ENCODE measurements around the gene NOS3.
A peak's percentile ranks its signal among the peaks of the same experiment; 100 is the strongest.

NOS3 gene

GRCh38 chr7:151001546-151001945 lies 10.7 kb downstream of the NOS3 start:
- no peaks in the 10 kb centered on the region for H3K36me3 ChIP-seq (ENCODE audit: control insufficient read depth in 1 of 2, insufficient read depth in 2 of 2, low read length in 2 of 2)
- no peaks in the 10 kb centered on the region for H3K9me3 ChIP-seq (ENCODE audit: control insufficient read depth in 1 of 2, low read length in 2 of 2)

DNA sequence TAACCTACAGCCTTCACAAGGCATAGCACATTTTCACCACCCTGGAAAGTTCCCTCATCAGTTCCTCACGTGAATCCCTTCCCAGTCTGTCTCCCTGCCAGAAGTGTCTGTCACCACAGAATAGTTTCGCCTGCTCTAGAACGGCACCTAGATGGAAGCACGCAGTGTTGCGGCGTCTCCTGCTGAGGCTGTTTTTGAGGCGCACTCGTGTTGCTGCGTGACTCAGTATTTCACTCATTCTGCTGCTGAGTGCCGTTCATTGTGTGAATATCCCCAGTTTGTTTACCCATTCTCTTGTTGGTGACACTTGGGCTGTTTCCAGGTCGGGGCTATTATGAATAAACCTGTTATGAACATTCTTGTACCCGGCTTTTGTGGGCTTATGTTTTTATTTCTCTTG lies 12.8 kb downstream of the NOS3 start:
- Histone ChIP-seq H3K36me3 (ENCODE audit: control insufficient read depth in 1 of 2, insufficient read depth in 2 of 2, low read length in 2 of 2) (no peaks in the 10 kb centered on the region), H3K27ac (ENCODE audit: low read depth, low read length) (no peak overlapping the region), H3K9ac (ENCODE audit: low read depth in 1 of 2, low read length in 2 of 2) (no peak overlapping the region), H3K9me3 (ENCODE audit: control insufficient read depth in 1 of 2, low read length in 2 of 2) (no peaks in the 10 kb centered on the region), H3K27me3 (ENCODE audit: control insufficient read depth in 1 of 2, insufficient read depth in 2 of 2, low read length in 2 of 2) (no peaks in the 10 kb centered on the region), H3K4me1 (ENCODE audit: control insufficient read depth in 1 of 2, insufficient read depth in 2 of 2, low read length in 2 of 2) (peaks cover 4 to 10% of the 10 kb centered on the region in 2 donors), H3K4me3 (ENCODE audit: low read depth in 1 of 2, low read length in 2 of 2) (no peak overlapping the region)

More at GRCh38 chr7:151001546-151001945, 10.7 kb downstream of the NOS3 start:
- H3K9ac ChIP-seq (ENCODE audit: low read depth in 1 of 2, low read length in 2 of 2) = no peak overlapping the region
- no peak overlapping the region for H3K27ac ChIP-seq (ENCODE audit: low read depth, low read length)
- no peaks in the 10 kb centered on the region for H3K4me1 ChIP-seq (ENCODE audit: control insufficient read depth in 1 of 2, insufficient read depth in 2 of 2, low read length in 2 of 2)
- no peak overlapping the region for H3K4me3 ChIP-seq (ENCODE audit: low read depth in 1 of 2, low read length in 2 of 2)
- no peaks in the 10 kb centered on the region for H3K27me3 ChIP-seq (ENCODE audit: control insufficient read depth in 1 of 2, insufficient read depth in 2 of 2, low read length in 2 of 2)

GRCh38 chr7:151005566-151005965 lies 14.7 kb downstream of the NOS3 start:
- no peak overlapping the region for H3K4me3 ChIP-seq (ENCODE audit: low read depth in 1 of 2, low read length in 2 of 2)
- no peaks in the 10 kb centered on the region for H3K27me3 ChIP-seq (ENCODE audit: control insufficient read depth in 1 of 2, insufficient read depth in 2 of 2, low read length in 2 of 2)
- H3K36me3 ChIP-seq (ENCODE audit: control insufficient read depth in 1 of 2, insufficient read depth in 2 of 2, low read length in 2 of 2) = no peaks in the 10 kb centered on the region
- no peak overlapping the region for H3K9ac ChIP-seq (ENCODE audit: low read depth in 1 of 2, low read length in 2 of 2)
- no peaks in the 10 kb centered on the region for H3K9me3 ChIP-seq (ENCODE audit: control insufficient read depth in 1 of 2, low read length in 2 of 2)
- peaks cover 8 to 10% of the 10 kb centered on the region in 2 donors for H3K4me1 ChIP-seq (ENCODE audit: control insufficient read depth in 1 of 2, insufficient read depth in 2 of 2, low read length in 2 of 2)
- no peak overlapping the region for H3K27ac ChIP-seq (ENCODE audit: low read depth, low read length)

GRCh38 chr7:151006590-151007300 lies 15.9 kb downstream of the NOS3 start:
- H3K4me3 ChIP-seq (ENCODE audit: low read depth in 1 of 2, low read length in 2 of 2) = no peak overlapping the region
- H3K27ac ChIP-seq (ENCODE audit: low read depth, low read length) = no peak overlapping the region
- no peaks in the 10 kb centered on the region for H3K36me3 ChIP-seq (ENCODE audit: control insufficient read depth in 1 of 2, insufficient read depth in 2 of 2, low read length in 2 of 2)

GRCh38 chr7:151007469-151007898 lies 16.7 kb downstream of the NOS3 start:
- no peaks in the 10 kb centered on the region for H3K36me3 ChIP-seq (ENCODE audit: control insufficient read depth in 1 of 2, insufficient read depth in 2 of 2, low read length in 2 of 2)
- peaks cover 15 to 17% of the 10 kb centered on the region in 2 donors for H3K4me1 ChIP-seq (ENCODE audit: control insufficient read depth in 1 of 2, insufficient read depth in 2 of 2, low read length in 2 of 2)
- no peak overlapping the region for H3K9ac ChIP-seq (ENCODE audit: low read depth in 1 of 2, low read length in 2 of 2)
- H3K4me3 ChIP-seq (ENCODE audit: low read depth in 1 of 2, low read length in 2 of 2) = peak overlapping the region in 1 of 2 donors; percentile 74
- no peaks in the 10 kb centered on the region for H3K9me3 ChIP-seq (ENCODE audit: control insufficient read depth in 1 of 2, low read length in 2 of 2)
- no peak overlapping the region for H3K27ac ChIP-seq (ENCODE audit: low read depth, low read length)
- no peaks in the 10 kb centered on the region for H3K27me3 ChIP-seq (ENCODE audit: control insufficient read depth in 1 of 2, insufficient read depth in 2 of 2, low read length in 2 of 2)

More at GRCh38 chr7:151006590-151007300, 15.9 kb downstream of the NOS3 start:
- H3K4me1 ChIP-seq (ENCODE audit: control insufficient read depth in 1 of 2, insufficient read depth in 2 of 2, low read length in 2 of 2) = peaks cover 8 to 12% of the 10 kb centered on the region in 2 donors
- no peaks in the 10 kb centered on the region for H3K27me3 ChIP-seq (ENCODE audit: control insufficient read depth in 1 of 2, insufficient read depth in 2 of 2, low read length in 2 of 2)
- H3K9me3 ChIP-seq (ENCODE audit: control insufficient read depth in 1 of 2, low read length in 2 of 2) = no peaks in the 10 kb centered on the region
- H3K9ac ChIP-seq (ENCODE audit: low read depth in 1 of 2, low read length in 2 of 2) = no peak overlapping the region

DNA sequence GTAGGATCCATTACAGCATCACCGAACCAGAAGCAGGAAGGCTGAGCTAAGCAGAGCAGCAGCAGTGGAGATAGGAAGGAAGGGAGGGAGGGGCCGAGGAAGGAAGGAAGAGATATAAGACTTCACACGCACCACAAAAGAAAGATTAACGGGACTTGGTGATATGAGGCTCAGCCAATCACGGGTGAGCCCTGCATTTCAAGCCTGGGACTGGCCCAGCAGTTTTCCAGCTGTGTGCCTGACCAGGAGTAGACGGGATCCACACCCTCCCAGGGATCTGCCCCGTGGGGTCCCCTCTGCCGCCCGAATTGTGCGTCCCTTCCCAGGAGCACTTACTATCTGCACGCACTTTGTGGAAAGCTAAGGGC lies 17.3 kb downstream of the NOS3 start:
- H3K27ac ChIP-seq (ENCODE audit: low read depth, low read length) = no peak overlapping the region
- no peaks in the 10 kb centered on the region for H3K36me3 ChIP-seq (ENCODE audit: control insufficient read depth in 1 of 2, insufficient read depth in 2 of 2, low read length in 2 of 2)
- no peaks in the 10 kb centered on the region for H3K27me3 ChIP-seq (ENCODE audit: control insufficient read depth in 1 of 2, insufficient read depth in 2 of 2, low read length in 2 of 2)
- peak overlapping the region; percentile 66 to 74 for H3K4me3 ChIP-seq (ENCODE audit: low read depth in 1 of 2, low read length in 2 of 2)
- H3K4me1 ChIP-seq (ENCODE audit: control insufficient read depth in 1 of 2, insufficient read depth in 2 of 2, low read length in 2 of 2) = peaks cover 21 to 23% of the 10 kb centered on the region in 2 donors
- no peaks in the 10 kb centered on the region for H3K9me3 ChIP-seq (ENCODE audit: control insufficient read depth in 1 of 2, low read length in 2 of 2)
- peak overlapping the region in 1 of 2 donors; percentile 9 for H3K9ac ChIP-seq (ENCODE audit: low read depth in 1 of 2, low read length in 2 of 2)

- H3K9me3 ChIP-seq (ENCODE audit: control insufficient read depth in 1 of 2, low read length in 2 of 2) = no peaks in the 10 kb centered on the region
- H3K4me3 ChIP-seq (ENCODE audit: low read depth in 1 of 2, low read length in 2 of 2) = peak overlapping the region; percentile 66 to 74
- H3K9ac ChIP-seq (ENCODE audit: low read depth in 1 of 2, low read length in 2 of 2) = peak overlapping the region; percentile 9 to 15
- peaks cover 25% of the 10 kb centered on the region in 2 donors for H3K4me1 ChIP-seq (ENCODE audit: control insufficient read depth in 1 of 2, insufficient read depth in 2 of 2, low read length in 2 of 2)
- H3K36me3 ChIP-seq (ENCODE audit: control insufficient read depth in 1 of 2, insufficient read depth in 2 of 2, low read length in 2 of 2) = no peaks in the 10 kb centered on the region
- H3K27me3 ChIP-seq (ENCODE audit: control insufficient read depth in 1 of 2, insufficient read depth in 2 of 2, low read length in 2 of 2) = no peaks in the 10 kb centered on the region
- H3K27ac ChIP-seq (ENCODE audit: low read depth, low read length) = no peak overlapping the region
Observed at GRCh38 chr7:151008511-151009323, 17.9 kb downstream of the NOS3 start.

GRCh38 chr7:151009327-151010036 lies 18.7 kb downstream of the NOS3 start:
- Histone ChIP-seq H3K4me3 (ENCODE audit: low read depth in 1 of 2, low read length in 2 of 2) (no peak overlapping the region), H3K4me1 (ENCODE audit: control insufficient read depth in 1 of 2, insufficient read depth in 2 of 2, low read length in 2 of 2) (peaks cover 25 to 31% of the 10 kb centered on the region in 2 donors), H3K27ac (ENCODE audit: low read depth, low read length) (no peak overlapping the region), H3K9ac (ENCODE audit: low read depth in 1 of 2, low read length in 2 of 2) (no peak overlapping the region), H3K9me3 (ENCODE audit: control insufficient read depth in 1 of 2, low read length in 2 of 2) (no peaks in the 10 kb centered on the region), H3K27me3 (ENCODE audit: control insufficient read depth in 1 of 2, insufficient read depth in 2 of 2, low read length in 2 of 2) (no peaks in the 10 kb centered on the region), H3K36me3 (ENCODE audit: control insufficient read depth in 1 of 2, insufficient read depth in 2 of 2, low read length in 2 of 2) (no peaks in the 10 kb centered on the region)

GRCh38 chr7:151010037-151010306 lies 19.2 kb downstream of the NOS3 start:
- H3K27me3 ChIP-seq (ENCODE audit: control insufficient read depth in 1 of 2, insufficient read depth in 2 of 2, low read length in 2 of 2) = no peaks in the 10 kb centered on the region
- peaks cover 25 to 31% of the 10 kb centered on the region in 2 donors for H3K4me1 ChIP-seq (ENCODE audit: control insufficient read depth in 1 of 2, insufficient read depth in 2 of 2, low read length in 2 of 2)
- no peak overlapping the region for H3K4me3 ChIP-seq (ENCODE audit: low read depth in 1 of 2, low read length in 2 of 2)
- no peaks in the 10 kb centered on the region for H3K9me3 ChIP-seq (ENCODE audit: control insufficient read depth in 1 of 2, low read length in 2 of 2)
- no peak overlapping the region for H3K27ac ChIP-seq (ENCODE audit: low read depth, low read length)
- H3K9ac ChIP-seq (ENCODE audit: low read depth in 1 of 2, low read length in 2 of 2) = no peak overlapping the region
- H3K36me3 ChIP-seq (ENCODE audit: control insufficient read depth in 1 of 2, insufficient read depth in 2 of 2, low read length in 2 of 2) = no peaks in the 10 kb centered on the region
